Cardiac fibroblast (primary cell): Measurements from ENCODE around the gene AKAP9.
A peak's percentile ranks its signal among the peaks of the same experiment; 100 is the strongest.

Experiments used
- DNase-seq, 2 donors: peaks; one replicate each; pipeline versions ENCODE4 v3.0.0 to v3.0.0-alpha.2; 2010; ENCODE audit warnings: low read depth in 2 of 2
- H3K4me3 ChIP-seq, 2 donors: replicated peaks in 1 of 2; 1 replicate in 1 of 2; 2 replicates in 1 of 2; pipeline ENCODE4 v1.5.1; 2011; ENCODE audit warnings: low read depth in 2 of 2, low read length in 2 of 2, mild to moderate bottlenecking in 2 of 2, moderate library complexity in 1 of 2
- CTCF ChIP-seq: IDR thresholded peaks from one replicate; pipeline ENCODE4 v1.5.1; 2011; ENCODE audit warnings: low read depth, mild to moderate bottlenecking, low read length, inconsistent platforms

The AKAP9 gene

GRCh38 chr7:92028686-92029085, 88.0 kb downstream of the AKAP9 start:
- no peak for DNase-seq
- no peak overlapping the region for H3K4me3 ChIP-seq
- no peak for TF ChIP-seq CTCF

- TF ChIP-seq CTCF, result no peak
- no peak overlapping the region for H3K4me3 ChIP-seq
- DNase-seq, result peak; percentile 39 to 66
Observed at GRCh38 chr7:92034116-92034515, 93.5 kb downstream of the AKAP9 start.

GRCh38 chr7:92035576-92035975, 94.9 kb downstream of the AKAP9 start:
- TF ChIP-seq CTCF, result no peak
- no peak overlapping the region for H3K4me3 ChIP-seq
- DNase-seq, result no peak

GRCh38 chr7:92039900-92040299, 99.2 kb downstream of the AKAP9 start:
- H3K4me3 ChIP-seq, result no peak overlapping the region
- DNase-seq, result no peak
- TF ChIP-seq CTCF, result no peak

GRCh38 chr7:92042056-92042737, 101.5 kb downstream of the AKAP9 start:
- DNase-seq, result no peak
- H3K4me3 ChIP-seq, result no peak overlapping the region
- no peak for TF ChIP-seq CTCF

- DNase-seq, result no peak
- TF ChIP-seq CTCF, result no peak
- no peak overlapping the region for H3K4me3 ChIP-seq
Observed at GRCh38 chr7:92043098-92043497, 102.4 kb downstream of the AKAP9 start.

GRCh38 chr7:92043637-92044036, 103.0 kb downstream of the AKAP9 start:
- no peak for TF ChIP-seq CTCF
- H3K4me3 ChIP-seq, result no peak overlapping the region
- DNase-seq, result no peak
